Glomerular visceral epithelial cell (primary cell): Measurements from ENCODE around the gene RHOG.
"Not testable (repeated sequence)": the region's sequence is repeated elsewhere in the genome, so short reads cannot be mapped to it uniquely, and the experiment has no call there.

Experiments
- DNase-seq: peaks from one replicate; pipeline ENCODE4 v3.0.0-alpha.2; 2016; ENCODE audit errors: extremely low spot score

The RHOG gene

DNA sequence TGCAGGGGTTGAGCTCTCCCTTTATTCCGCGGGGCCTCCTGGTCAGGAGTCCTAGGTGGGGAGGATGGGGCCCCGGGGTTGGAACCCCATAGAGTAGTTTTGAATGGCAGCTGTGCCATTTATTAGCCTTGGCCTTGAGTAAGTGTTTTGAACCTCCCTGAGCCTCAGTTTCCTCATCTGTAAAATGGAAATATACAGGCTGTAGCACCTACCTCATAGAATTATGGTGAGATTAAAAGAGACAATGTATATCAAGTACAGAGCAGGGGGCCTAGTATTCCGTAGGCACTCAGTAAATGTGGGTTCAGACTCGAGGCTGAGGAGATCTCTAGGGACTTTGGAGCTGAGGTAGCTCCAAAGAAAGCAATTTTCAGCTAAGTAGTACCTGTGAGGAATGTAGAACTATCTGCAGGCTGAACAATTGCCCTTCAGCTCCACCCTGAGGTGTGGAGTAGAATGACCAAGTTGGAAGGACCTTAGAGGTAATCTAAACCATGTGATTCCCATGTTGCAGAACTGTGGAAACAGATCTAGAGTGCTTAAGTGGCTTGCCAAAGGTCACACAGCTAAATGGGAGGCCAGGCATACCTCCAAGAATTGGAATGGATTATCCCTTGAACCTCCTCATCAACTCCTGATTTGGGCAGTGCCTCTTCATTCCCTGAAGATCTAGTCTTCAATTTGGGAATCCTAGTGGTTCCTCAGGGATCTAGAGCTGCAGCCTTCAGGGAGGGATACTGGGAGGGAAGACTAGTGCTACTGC lies 31.7 kb downstream of the RHOG start:
- DNase-seq: peak; percentile 68

DNA sequence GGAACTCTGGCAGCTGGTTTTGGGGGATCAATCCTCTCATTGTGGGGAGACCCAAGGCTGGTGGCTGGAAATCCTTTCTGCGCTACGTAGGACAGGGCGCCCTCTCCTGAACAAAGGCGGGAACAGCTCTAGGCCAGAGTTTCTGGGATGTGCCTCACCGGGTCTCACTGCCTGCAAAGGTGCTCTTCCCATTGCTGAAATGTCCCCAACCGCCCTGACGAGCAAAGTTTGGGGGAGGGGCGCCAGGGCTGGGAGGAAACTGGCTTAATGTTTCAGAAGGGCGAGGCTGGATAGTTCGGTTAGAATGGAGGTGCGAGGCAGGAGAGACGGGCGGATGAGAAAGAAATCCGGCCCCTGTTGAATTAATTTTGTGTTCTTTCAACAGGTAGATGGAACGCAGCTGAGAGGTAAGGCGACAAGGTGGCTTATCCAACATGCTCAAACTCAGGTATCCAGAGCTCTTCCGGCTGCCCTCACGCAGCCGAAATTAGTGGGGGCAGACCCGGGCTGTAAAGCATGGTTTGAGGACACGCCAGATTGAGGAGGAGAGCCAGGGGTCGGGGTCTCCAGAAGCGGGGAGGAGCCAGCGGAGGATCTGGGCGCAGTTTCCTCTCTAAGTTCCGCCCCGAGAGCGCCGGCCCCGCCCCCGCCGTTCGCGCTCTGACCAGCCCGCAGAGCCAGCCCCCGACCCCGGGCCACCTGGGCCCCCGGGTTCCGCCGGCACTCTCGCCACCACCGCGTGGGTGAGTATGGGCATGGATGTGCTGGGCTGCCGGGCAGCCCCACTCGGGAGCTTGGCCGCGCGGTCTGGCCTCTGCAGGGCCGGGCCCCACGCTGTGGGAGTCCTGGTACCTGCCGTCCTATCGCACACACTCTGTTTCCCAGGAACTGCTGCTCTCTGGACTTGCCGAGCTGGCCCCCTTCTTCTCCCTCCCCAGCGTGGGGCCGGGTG lies 32.6 kb downstream of the RHOG start, which contains the start of gene PGAP2:
TSS of gene PGAP2 (plus strand) at position 652 of the 952 bp plus-strand sequence. CDS start 2,700 bp downstream, outside the sequence.
- DNase-seq: peak; percentile 58

DNA sequence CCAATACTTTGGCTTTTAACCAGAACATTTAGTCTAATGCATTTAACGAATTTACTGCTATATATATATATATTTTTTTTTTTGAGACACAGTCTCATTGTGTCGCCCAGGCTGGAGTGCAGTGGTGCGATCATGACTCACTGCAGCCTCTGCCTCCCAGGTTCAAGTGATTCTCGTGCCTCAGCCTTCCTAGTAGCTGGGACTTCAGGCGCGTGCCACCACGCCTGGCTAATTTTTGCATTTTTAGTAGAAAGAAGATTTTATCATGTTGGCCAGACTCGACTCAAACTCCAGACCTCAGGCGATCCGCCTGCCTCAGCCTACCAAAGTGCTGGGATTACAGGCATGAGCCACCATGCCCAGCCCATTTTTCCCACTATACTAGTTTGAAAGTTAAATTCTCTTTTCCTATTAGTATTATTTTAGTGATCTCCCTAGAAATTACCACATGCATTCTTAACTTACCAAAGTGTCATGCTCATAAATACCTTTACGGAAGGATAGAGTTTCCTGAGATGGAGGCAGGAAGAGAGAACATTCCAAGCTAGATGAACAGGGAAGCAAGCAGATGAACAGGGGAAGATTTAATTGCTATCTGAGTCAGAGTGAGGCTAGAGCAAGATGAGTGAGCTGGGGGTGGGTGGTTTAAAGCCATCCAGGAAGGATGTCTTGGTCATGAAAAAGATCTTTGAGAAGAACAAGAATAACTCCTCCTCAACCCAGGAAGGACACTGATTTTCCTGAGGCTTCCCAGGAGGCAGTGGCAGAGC lies 36.8 kb downstream of the RHOG start:
- peak; percentile 80 for DNase-seq

GRCh38 chr11:3802011-3802790 lies 38.6 kb downstream of the RHOG start:
- DNase-seq: peak; percentile 44

DNA sequence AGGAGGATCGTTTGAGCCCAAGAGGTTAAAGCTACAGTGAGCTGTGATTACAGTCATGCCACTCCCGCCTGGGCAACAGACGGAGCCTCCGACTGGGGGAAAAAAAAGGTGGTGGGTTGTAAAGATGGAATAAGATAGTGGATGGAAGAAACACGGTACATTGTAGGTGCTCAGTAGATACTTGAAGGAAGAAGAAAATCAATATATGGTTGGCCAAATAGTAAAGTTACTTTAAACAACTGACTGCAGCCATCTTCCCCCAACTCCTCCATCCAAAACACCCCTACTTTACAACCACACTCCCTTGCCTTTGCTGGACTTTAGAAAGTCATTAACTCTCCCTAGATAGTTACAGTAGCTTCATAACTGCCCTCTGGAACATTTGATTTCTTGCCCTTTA lies 40.9 kb downstream of the RHOG start:
- no peak for DNase-seq

- DNase-seq: no peak
Observed at GRCh38 chr11:3799143-3799542, 41.6 kb downstream of the RHOG start.

DNA sequence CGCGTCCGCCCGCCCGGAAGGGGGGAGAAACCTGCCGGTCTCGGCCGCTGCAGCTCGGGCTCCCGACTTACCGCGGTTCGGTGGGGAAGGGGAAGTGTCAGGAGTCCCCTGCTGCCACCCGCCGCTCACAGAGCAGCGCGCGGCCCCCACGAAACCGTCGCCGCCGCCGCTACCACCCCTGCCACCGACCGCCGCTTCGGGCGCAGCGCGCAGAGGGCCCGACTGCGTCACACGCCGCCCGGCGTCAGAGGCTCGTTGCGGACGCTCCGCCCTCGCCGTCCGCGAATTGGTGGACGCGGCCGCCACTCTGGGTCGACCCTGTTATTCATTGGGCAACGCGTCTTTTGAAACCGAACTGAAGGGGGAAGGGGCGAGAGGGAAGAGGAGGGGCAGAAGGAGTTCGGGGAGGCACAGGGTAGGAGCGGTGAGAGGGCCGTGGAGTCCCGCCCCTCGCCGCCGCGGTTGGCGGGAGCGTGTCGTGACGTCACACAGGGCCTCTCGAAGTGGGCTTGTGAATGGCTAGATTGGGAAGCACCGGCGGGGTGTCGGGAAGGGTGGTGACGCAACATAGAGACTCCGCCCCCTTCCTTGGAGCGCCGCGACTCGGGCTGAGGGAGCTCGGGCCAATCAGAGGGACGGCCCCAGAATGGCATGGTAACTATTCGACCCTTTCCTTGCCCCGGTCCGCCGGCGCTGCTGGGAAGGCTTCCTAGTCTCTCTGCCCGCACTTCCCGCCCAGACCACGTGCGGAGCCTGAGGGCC lies 43.2 kb downstream of the RHOG start, which contains the start of gene NUP98:
TSS of gene NUP98 (minus strand) at position 226 of the 762 bp plus-strand sequence. CDS start 15,437 bp downstream, outside the sequence.
- DNase-seq: peak; percentile 100

- DNase-seq: no peak
Observed at GRCh38 chr11:3796801-3797328, 43.9 kb downstream of the RHOG start.

GRCh38 chr11:3796346-3796745 lies 44.4 kb downstream of the RHOG start:
- peak; percentile 5 for DNase-seq

DNA sequence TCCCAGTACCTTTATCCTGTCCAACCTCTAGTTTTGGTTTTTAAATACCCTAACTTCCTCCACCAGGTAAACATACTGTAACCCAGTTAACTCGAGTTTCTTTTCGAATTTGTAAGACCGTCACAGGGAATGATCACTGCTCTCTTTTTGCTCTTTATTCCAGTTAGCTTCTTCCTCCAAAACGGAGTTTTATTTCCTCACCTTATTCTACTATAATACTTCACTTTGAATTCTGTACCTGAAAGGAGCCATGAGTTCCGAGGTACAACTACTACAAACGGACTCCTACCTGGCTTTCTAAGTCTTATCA lies 44.8 kb downstream of the RHOG start:
- DNase-seq: no peak

GRCh38 chr11:3795131-3796001 lies 45.4 kb downstream of the RHOG start:
- DNase-seq: no peak

DNA sequence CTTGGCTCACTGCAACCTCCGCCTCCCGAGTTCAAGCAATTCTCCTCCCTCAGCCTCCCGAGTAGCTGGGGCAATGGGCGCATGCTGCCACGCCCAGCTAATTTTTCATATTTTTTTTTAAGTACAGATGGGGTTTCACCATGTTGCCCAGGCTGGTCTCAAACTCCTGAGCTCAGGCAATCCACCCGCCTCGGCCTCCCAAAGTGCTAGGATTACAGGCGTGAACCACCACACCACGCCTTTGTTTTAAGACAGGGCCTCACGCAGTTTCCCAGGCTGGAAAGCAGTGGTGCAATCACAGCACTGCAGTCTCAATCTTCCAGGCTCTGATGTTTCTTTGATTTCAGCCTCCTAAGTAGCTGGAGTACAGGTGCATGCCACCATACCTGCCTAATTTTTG lies 46.4 kb downstream of the RHOG start:
- DNase-seq: not testable (repeated sequence)

GRCh38 chr11:3786781-3787428 lies 53.9 kb downstream of the RHOG start:
- DNase-seq: no peak

- no peak for DNase-seq
Observed at GRCh38 chr11:3783611-3784010, 57.1 kb downstream of the RHOG start.

GRCh38 chr11:3782963-3783362 lies 57.8 kb downstream of the RHOG start:
- DNase-seq: no peak

- no peak for DNase-seq
Observed at GRCh38 chr11:3781423-3781822, 59.3 kb downstream of the RHOG start.
